SJCRH30 (cell line): Measurements from ENCODE around the gene VTI1A. TPM values are rescaled to one million over a fixed set of nuclear protein-coding genes. Genes with fewer than 3 reads are reported as not detected.

Experiments used
- DNase-seq, 2 experiments: peaks; one replicate each; pipeline ENCODE4 v3.0.0-alpha.2; 2015 to 2020
- H3K27ac ChIP-seq: fragments of 250-450 bp; sonication (Bioruptor Pico); 2 replicates; pipeline ENCODE4 v1.5.1; 2020; ENCODE audit warnings: mild to moderate bottlenecking, moderate library complexity
- H3K27me3 ChIP-seq: fragments of 250-450 bp; sonication (Bioruptor Pico); 2 replicates; pipeline ENCODE4 v1.5.1; 2020; ENCODE audit warnings: mild to moderate bottlenecking, moderate library complexity
- H3K36me3 ChIP-seq: fragments of 250-450 bp; sonication (Bioruptor Pico); 2 replicates; pipeline ENCODE4 v1.5.1; 2020; ENCODE audit warnings: mild to moderate bottlenecking, moderate library complexity
- H3K4me1 ChIP-seq: fragments of 250-450 bp; sonication (Bioruptor Pico); 2 replicates; pipeline ENCODE4 v1.5.1; 2020; ENCODE audit warnings: mild to moderate bottlenecking, moderate library complexity
- H3K4me3 ChIP-seq: fragments of 250-450 bp; sonication (Bioruptor Pico); 2 replicates; pipeline ENCODE4 v1.5.1; 2020; ENCODE audit warnings: mild to moderate bottlenecking, moderate library complexity
- H3K9me3 ChIP-seq: fragments of 250-450 bp; sonication (Bioruptor Pico); replicated peaks from 2 replicates; pipeline ENCODE4 v1.5.1; 2020; ENCODE audit warnings: mild to moderate bottlenecking, moderate library complexity
- total RNA-seq: library from RNA; depleted of rRNA; stranded (reverse); fragments of >200 nt; shearing (Covaris generic); gene quantifications from 2 replicates; pipeline ENCODE4 v1.2.3, GENCODE V29; 2014

Gene VTI1A
- total RNA-seq, 1 experiment from 2014 or later = 29.0 TPM

DNA sequence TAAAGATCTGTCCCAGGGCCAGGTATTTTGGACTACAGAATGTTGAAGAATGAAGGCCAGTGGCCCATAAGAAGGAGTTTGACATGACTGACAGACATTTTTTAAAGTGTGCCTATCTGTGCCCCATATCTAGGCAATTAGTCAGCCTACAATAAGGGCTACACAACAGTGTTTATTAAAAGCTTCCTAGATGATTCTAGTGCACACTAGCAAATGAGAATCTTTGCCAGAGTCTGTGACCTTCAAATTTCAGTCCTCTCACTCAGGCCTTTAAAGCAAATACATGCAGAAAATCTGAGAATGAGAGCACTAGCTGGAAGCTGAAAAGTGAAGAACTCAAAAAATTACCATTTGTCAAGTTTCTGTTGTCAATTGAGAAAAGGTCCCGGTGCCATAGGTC lies 208.7 kb downstream of the VTI1A start:
- Histone ChIP-seq H3K27me3 (no peaks in the 10 kb centered on the region), H3K36me3 (no peaks in the 10 kb centered on the region), H3K4me1 (no peaks in the 10 kb centered on the region), H3K4me3 (no peak overlapping the region), H3K27ac (no peak overlapping the region), H3K9me3 (no peaks in the 10 kb centered on the region)
- no peak for DNase-seq

DNA sequence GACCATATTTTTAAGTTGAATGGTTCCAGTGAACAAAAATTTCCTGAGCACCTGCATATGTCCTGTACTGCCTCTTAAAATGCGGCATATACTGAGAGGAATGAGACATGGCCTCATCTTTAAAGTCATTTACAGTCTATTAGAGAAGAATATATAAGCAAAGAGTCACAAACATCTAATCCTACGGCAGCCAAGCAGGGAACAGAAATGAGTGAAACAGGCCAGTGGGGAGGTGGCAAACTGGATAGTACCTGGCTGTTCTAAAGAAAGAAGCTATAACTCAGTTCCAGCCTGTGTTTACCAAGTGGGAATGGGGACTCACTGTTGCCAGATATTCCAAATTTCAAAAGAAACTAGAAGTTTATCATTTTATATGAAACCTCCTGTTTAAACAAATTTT lies 211.4 kb downstream of the VTI1A start:
- Histone ChIP-seq H3K36me3 (no peaks in the 10 kb centered on the region), H3K4me3 (no peak overlapping the region), H3K9me3 (no peaks in the 10 kb centered on the region), H3K27ac (no peak overlapping the region), H3K27me3 (no peaks in the 10 kb centered on the region), H3K4me1 (no peaks in the 10 kb centered on the region)
- DNase-seq = no peak

GRCh38 chr10:112658900-112659638 lies 212.1 kb downstream of the VTI1A start:
- H3K27ac ChIP-seq = no peak overlapping the region
- no peaks in the 10 kb centered on the region for H3K9me3 ChIP-seq
- H3K27me3 ChIP-seq = no peaks in the 10 kb centered on the region
- H3K36me3 ChIP-seq = no peaks in the 10 kb centered on the region
- H3K4me3 ChIP-seq = no peak overlapping the region
- H3K4me1 ChIP-seq = no peaks in the 10 kb centered on the region
- DNase-seq = no peak

DNA sequence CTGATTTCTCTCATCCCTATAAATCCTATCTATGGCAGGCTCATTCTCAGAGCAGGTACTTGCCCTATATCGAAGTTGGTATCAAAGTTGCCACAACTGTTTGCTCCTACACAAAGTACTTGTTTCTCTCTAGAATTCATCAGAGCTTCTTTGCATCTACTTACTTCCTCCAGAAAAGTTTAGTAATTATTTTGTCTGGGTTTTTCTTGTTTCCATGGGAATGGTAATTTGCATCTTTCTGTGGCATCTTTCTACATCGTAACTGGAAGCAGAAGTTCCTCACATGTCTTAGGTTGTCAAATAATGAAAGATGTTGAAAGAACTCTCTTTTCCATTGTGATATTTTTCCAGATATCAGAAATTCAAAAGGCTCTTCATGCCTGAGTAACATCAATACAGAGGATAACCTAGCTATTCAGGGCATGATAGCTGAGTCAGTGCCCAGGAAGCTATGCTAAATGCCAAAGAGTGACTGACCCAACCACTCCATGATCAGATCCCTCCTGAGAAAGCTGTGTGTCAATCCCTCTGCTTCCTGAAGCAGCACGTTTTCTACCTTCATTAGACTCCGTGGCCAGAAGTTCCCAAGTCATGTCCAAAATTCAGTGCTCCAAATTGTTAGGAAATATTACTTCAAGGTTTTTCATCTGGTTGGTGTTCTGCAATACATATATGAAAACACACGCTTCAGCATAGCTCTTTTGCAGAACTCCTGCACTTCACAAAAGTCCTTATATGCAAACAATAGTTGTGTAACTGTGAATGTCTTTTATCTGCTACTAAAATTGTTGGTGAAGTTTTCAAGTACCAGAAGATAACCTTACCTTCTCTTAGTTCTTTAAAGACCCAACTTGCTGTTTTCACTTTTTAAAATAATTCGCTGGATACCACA lies 216.5 kb downstream of the VTI1A start:
- Histone ChIP-seq H3K4me1 (no peaks in the 10 kb centered on the region), H3K27me3 (no peaks in the 10 kb centered on the region), H3K36me3 (no peaks in the 10 kb centered on the region), H3K9me3 (no peaks in the 10 kb centered on the region), H3K27ac (no peak overlapping the region), H3K4me3 (no peak overlapping the region)
- no peak for DNase-seq

DNA sequence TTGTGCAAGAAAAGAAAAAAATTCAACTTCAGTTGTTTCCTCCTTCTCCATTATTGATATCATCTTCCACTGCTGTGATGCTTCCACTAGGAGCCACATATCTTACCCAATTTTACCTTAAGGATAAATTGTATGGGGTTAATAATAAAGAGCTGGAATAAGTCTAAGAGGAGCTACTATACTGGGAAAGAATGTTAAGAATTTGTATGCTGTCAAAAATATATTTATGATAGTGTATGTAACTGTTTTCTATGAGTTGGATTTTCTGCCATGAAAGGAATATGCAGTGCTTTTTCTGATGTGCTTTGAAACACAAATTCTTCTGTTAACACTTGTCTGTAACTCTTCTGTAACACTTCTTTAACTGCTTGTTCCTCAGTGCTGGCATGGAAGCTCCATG lies 219.1 kb downstream of the VTI1A start:
- H3K27me3 ChIP-seq = no peaks in the 10 kb centered on the region
- H3K27ac ChIP-seq = no peak overlapping the region
- no peaks in the 10 kb centered on the region for H3K9me3 ChIP-seq
- no peak for DNase-seq
- H3K36me3 ChIP-seq = no peaks in the 10 kb centered on the region
- no peaks in the 10 kb centered on the region for H3K4me1 ChIP-seq
- H3K4me3 ChIP-seq = no peak overlapping the region

DNA sequence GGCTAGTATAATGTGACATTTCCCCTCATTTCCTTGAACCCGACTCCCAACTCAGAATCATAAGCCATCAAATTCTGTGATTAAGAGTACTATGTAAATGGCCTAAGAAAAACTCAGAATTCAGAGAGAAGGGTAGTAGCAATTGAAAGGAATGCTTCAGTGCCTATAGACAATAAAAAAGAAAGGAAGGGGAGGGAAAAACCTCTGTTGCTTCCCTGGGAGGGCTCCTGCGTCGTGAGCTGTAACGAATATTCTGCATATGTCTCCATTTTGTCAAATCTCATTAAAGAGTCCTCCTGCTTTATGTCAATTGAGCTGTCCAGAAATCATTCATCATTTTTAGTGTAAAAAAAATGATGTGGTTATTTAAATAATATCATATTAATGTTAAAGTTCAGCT lies 223.0 kb downstream of the VTI1A start:
- no peak overlapping the region for H3K4me3 ChIP-seq
- H3K9me3 ChIP-seq = no peaks in the 10 kb centered on the region
- no peaks in the 10 kb centered on the region for H3K27me3 ChIP-seq
- no peak overlapping the region for H3K27ac ChIP-seq
- H3K4me1 ChIP-seq = no peaks in the 10 kb centered on the region
- no peaks in the 10 kb centered on the region for H3K36me3 ChIP-seq
- no peak for DNase-seq

DNA sequence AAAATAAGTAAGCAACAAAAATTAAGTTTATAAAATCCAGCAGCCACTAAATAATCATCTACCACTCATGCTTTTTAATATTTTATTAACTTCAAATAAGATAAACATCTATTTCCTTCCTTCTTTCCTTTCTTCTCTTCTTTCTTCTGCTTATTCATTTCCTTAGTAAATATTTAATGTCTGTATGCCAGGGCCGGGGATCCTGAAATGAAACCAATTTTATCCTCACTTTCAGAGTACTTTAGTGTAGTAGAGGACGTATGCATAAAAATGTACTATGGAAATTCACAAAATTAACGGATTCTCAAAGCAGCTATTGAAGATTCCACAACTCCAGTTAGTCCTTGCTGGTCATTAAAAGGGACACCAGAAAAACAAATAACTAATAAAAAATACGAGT lies 224.7 kb downstream of the VTI1A start:
- no peaks in the 10 kb centered on the region for H3K9me3 ChIP-seq

GRCh38 chr10:112672706-112673105 lies 225.7 kb downstream of the VTI1A start:
- no peak overlapping the region for H3K27ac ChIP-seq
- H3K36me3 ChIP-seq = no peaks in the 10 kb centered on the region
- no peaks in the 10 kb centered on the region for H3K4me1 ChIP-seq
- no peaks in the 10 kb centered on the region for H3K27me3 ChIP-seq
- DNase-seq = no peak
- H3K9me3 ChIP-seq = no peaks in the 10 kb centered on the region
- H3K4me3 ChIP-seq = no peak overlapping the region

More for the DNA sequence above, 224.7 kb downstream of the VTI1A start:
- Histone ChIP-seq H3K4me3 (no peak overlapping the region), H3K36me3 (no peaks in the 10 kb centered on the region), H3K27ac (no peak overlapping the region), H3K4me1 (no peaks in the 10 kb centered on the region), H3K27me3 (no peaks in the 10 kb centered on the region)
- DNase-seq = no peak

- Histone ChIP-seq H3K4me1 (no peaks in the 10 kb centered on the region), H3K36me3 (no peaks in the 10 kb centered on the region), H3K9me3 (no peaks in the 10 kb centered on the region), H3K27ac (no peak overlapping the region), H3K4me3 (no peak overlapping the region), H3K27me3 (no peaks in the 10 kb centered on the region)
- DNase-seq = no peak
Observed at GRCh38 chr10:112675560-112676083, 228.6 kb downstream of the VTI1A start.

GRCh38 chr10:112677689-112678088 lies 230.7 kb downstream of the VTI1A start:
- H3K9me3 ChIP-seq = no peaks in the 10 kb centered on the region
- H3K36me3 ChIP-seq = no peaks in the 10 kb centered on the region
- no peak overlapping the region for H3K4me3 ChIP-seq
- no peak overlapping the region for H3K27ac ChIP-seq
- H3K27me3 ChIP-seq = no peaks in the 10 kb centered on the region
- DNase-seq = no peak
- H3K4me1 ChIP-seq = no peaks in the 10 kb centered on the region

- H3K36me3 ChIP-seq = no peaks in the 10 kb centered on the region
- H3K4me3 ChIP-seq = no peak overlapping the region
- H3K27me3 ChIP-seq = no peaks in the 10 kb centered on the region
- no peaks in the 10 kb centered on the region for H3K9me3 ChIP-seq
- H3K4me1 ChIP-seq = no peaks in the 10 kb centered on the region
- no peak for DNase-seq
- no peak overlapping the region for H3K27ac ChIP-seq
Observed at GRCh38 chr10:112678581-112678980, 231.6 kb downstream of the VTI1A start.

DNA sequence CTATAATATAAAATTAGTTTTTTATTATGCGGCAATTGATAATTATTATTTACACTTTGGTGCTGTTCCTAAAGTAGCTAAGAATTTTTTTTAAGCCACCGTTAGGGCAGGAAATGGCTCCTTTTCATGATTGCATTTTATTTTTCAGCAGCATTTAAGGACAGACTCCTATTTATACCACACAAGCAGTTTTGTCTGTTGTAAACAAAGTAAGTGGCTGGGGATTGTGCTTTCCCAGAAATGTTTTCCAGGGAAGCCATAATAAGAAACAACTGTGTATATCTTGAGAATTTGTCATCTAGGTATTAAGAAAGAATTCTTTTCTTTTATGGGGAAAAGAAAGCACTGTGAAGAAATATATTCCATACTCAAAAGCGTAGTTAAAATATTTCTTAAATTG lies 232.0 kb downstream of the VTI1A start:
- no peaks in the 10 kb centered on the region for H3K36me3 ChIP-seq
- H3K27me3 ChIP-seq = no peaks in the 10 kb centered on the region
- H3K4me1 ChIP-seq = no peaks in the 10 kb centered on the region
- no peak overlapping the region for H3K27ac ChIP-seq
- no peaks in the 10 kb centered on the region for H3K9me3 ChIP-seq
- DNase-seq = no peak
- H3K4me3 ChIP-seq = no peak overlapping the region

GRCh38 chr10:112679392-112679791 lies 232.4 kb downstream of the VTI1A start:
- no peak overlapping the region for H3K4me3 ChIP-seq
- DNase-seq = no peak
- no peaks in the 10 kb centered on the region for H3K4me1 ChIP-seq
- no peak overlapping the region for H3K27ac ChIP-seq
- no peaks in the 10 kb centered on the region for H3K9me3 ChIP-seq
- no peaks in the 10 kb centered on the region for H3K27me3 ChIP-seq
- H3K36me3 ChIP-seq = no peaks in the 10 kb centered on the region

DNA sequence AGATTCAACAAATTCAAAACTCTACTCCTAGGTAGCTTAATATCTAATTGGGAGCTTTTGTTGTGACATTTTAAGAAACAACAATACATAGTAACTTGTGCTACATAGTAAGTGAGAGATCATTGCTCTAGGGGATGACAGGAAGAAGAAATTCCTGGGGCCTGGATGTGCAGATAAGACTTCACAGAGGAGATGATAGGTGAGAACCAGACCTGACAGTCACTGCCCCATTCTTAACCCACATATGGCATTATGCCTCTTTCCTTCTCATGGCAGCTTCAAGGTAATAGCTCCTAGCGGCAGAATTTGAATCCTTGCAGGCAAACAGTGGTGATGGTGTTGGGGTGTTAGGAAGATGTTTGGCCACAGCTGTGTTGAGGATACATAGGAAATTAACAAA lies 233.6 kb downstream of the VTI1A start:
- no peak overlapping the region for H3K4me3 ChIP-seq
- no peak overlapping the region for H3K27ac ChIP-seq
- H3K27me3 ChIP-seq = no peaks in the 10 kb centered on the region
- H3K36me3 ChIP-seq = no peaks in the 10 kb centered on the region
- H3K4me1 ChIP-seq = no peaks in the 10 kb centered on the region
- no peaks in the 10 kb centered on the region for H3K9me3 ChIP-seq
- DNase-seq = no peak

GRCh38 chr10:112687647-112688046 lies 240.6 kb downstream of the VTI1A start:
- H3K9me3 ChIP-seq = no peaks in the 10 kb centered on the region
- no peak overlapping the region for H3K27ac ChIP-seq
- DNase-seq = no peak
- H3K27me3 ChIP-seq = no peaks in the 10 kb centered on the region
- no peaks in the 10 kb centered on the region for H3K4me1 ChIP-seq
- no peak overlapping the region for H3K4me3 ChIP-seq
- H3K36me3 ChIP-seq = no peaks in the 10 kb centered on the region
